Upper lobe of left lung (tissue), 6 donors: ENCODE measurements around the gene FBXO28. TPM values are rescaled to one million over a fixed set of nuclear protein-coding genes. Genes with fewer than 3 reads are reported as not detected.

Experiments
- ATAC-seq, 2 donors: fragments of 200-7000 bp; cut with Tn5 transposase; one replicate each; pipeline ENCODE4 v1.9.1; 2022; ENCODE audit warnings: mild to moderate bottlenecking in 2 of 2, moderate library complexity in 2 of 2; ENCODE audit not compliant: low FRiP score in 2 of 2
- DNase-seq, 2 donors: peaks; one replicate each; pipeline ENCODE4 v3.0.0-alpha.2; 2019 to 2020
- H3K27ac ChIP-seq, 4 donors: fragments of 200-600 bp; sonication (generic); one replicate each; pipeline ENCODE4 v1.5.1; 2016 to 2019
- H3K27me3 ChIP-seq, 4 donors: fragments of 200-600 bp; sonication (generic); one replicate each; pipeline ENCODE4 v1.5.1; 2017 to 2019
- H3K36me3 ChIP-seq, 4 donors: fragments of 200-600 bp; sonication (generic); one replicate each; pipeline ENCODE4 v1.5.1; 2016 to 2019
- H3K4me1 ChIP-seq, 4 donors: fragments of 200-600 bp; sonication (generic); one replicate each; pipeline ENCODE4 v1.5.1; 2018 to 2019
- H3K4me3 ChIP-seq, 4 donors: fragments of 200-600 bp; sonication (generic); one replicate each; pipeline ENCODE4 v1.5.1; 2017 to 2019; ENCODE audit warnings: mild to moderate bottlenecking in 2 of 4, moderate library complexity in 1 of 4
- H3K9me3 ChIP-seq, 4 donors: fragments of 200-600 bp; sonication (generic); one replicate each; pipeline ENCODE4 v1.5.1; 2018 to 2019
- CTCF ChIP-seq, 6 experiments: fragments of 450-650 bp in 4 of 6; fragments of 200-600 bp in 2 of 6; sonication (generic) in 2 of 6; IDR thresholded peaks; one replicate each; pipeline ENCODE4 v1.5.1; 2016 to 2019; ENCODE audit warnings: antibody characterized with exemption in 6 of 6
- EP300 ChIP-seq, 4 donors: sonication (generic); formaldehyde crosslinking; IDR thresholded peaks; one replicate each; pipeline ENCODE4 v1.5.1; 2017; ENCODE audit warnings: antibody characterized with exemption in 4 of 4, control low read depth in 2 of 4
- POLR2A ChIP-seq, 4 donors: fragments of 450-650 bp; IDR thresholded peaks; one replicate each; pipeline ENCODE4 v1.5.1; 2016 to 2017; ENCODE audit warnings: antibody characterized with exemption in 4 of 4, mild to moderate bottlenecking in 2 of 4
- POLR2AphosphoS5 ChIP-seq, 2 donors: sonication (generic); formaldehyde crosslinking; IDR thresholded peaks; one replicate each; pipeline ENCODE4 v1.5.1; 2017; ENCODE audit warnings: antibody characterized with exemption in 2 of 2
- WGBS, 2 donors: methylation state at CpG; one replicate each; pipeline ENCODE4 v1.1.5; 2017 to 2018; 5-methylcytosine and 5-hydroxymethylcytosine counted together
- total RNA-seq, 6 donors: library from RNA; depleted of rRNA in 4 of 6; stranded (reverse); fragments of >200 nt in 4 of 6; gene quantifications; one replicate each; pipeline versions ENCODE4 v1.1.0 to v1.2.1, GENCODE V29; 2016 to 2021
- donor health status: DM: no; HTN: no; CAD: no; lungs with moderate emphysema.
- donor health status: DM: no; HTN: yes; CAD: no; lungs with severe emphysema.

FBXO28 gene
- total RNA-seq, 6 donors from 2014 or later, result 9.1 to 34.8 (median 27.2) TPM

- TF ChIP-seq EP300 (IDR thresholded peaks at IDR 0.05), result no peak
- DNase-seq (no peak), ATAC-seq (no peak)
- Histone ChIP-seq H3K27me3 (no peaks in the 10 kb centered on the region), H3K36me3 (no peaks in the 10 kb centered on the region), H3K9me3 (no peaks in the 10 kb centered on the region), H3K4me1 (peaks cover 21 to 32% (median 24%) of the 10 kb centered on the region in 4 donors), H3K27ac (peak overlapping the region in 1 of 4 donors; percentile 96), H3K4me3 (no peak overlapping the region)
- 75 to 79% methylated on average over 10 of the region's 10 CpGs for WGBS, 2 donors
Observed at GRCh38 chr1:224113005-224113404, 906 bp upstream of the FBXO28 start.

- Histone ChIP-seq H3K4me1 (peaks cover 21 to 32% (median 24%) of the 10 kb centered on the region in 4 donors), H3K9me3 (no peaks in the 10 kb centered on the region), H3K27ac (peak overlapping the region; percentile 92 to 98 (median 94)), H3K4me3 (peak overlapping the region; percentile 66 to 93 (median 81)), H3K27me3 (no peaks in the 10 kb centered on the region), H3K36me3 (no peaks in the 10 kb centered on the region)
- TF ChIP-seq POLR2A (IDR thresholded peaks at IDR 0.05) (no peak), EP300 (IDR thresholded peaks at IDR 0.05) (no peak), CTCF (IDR thresholded peaks at IDR 0.05) (no peak)
- DNase-seq, result no peak
- 45 to 57% methylated on average over 2 of the region's 2 CpGs for WGBS, 2 donors
- ATAC-seq, result no peak
Observed at GRCh38 chr1:224113545-224113917, 380 bp upstream of the FBXO28 start.

- Histone ChIP-seq H3K4me1 (peaks cover 21 to 33% (median 24%) of the 10 kb centered on the region in 4 donors), H3K27me3 (no peaks in the 10 kb centered on the region), H3K4me3 (peak overlapping the region; percentile 66 to 93 (median 81)), H3K27ac (peak overlapping the region; percentile 92 to 98 (median 94)), H3K36me3 (peaks cover 0 to 3% (median under 1%) of the 10 kb centered on the region in 4 donors), H3K9me3 (no peaks in the 10 kb centered on the region)
- no peak for DNase-seq
- ATAC-seq, result peak in 1 of 2 donors; percentile 9
- TF ChIP-seq POLR2AphosphoS5 (IDR thresholded peaks at IDR 0.05) (no peak), EP300 (IDR thresholded peaks at IDR 0.05) (no peak), POLR2A (IDR thresholded peaks at IDR 0.05) (no peak), CTCF (IDR thresholded peaks at IDR 0.05) (no peak)
- 2% methylated on average over 9 to 11 of the region's 11 CpGs for WGBS, 2 donors
Observed at GRCh38 chr1:224114787-224115175, 870 bp downstream of the FBXO28 start.

- 14 to 22% methylated on average over 4 of the region's 4 CpGs for WGBS, 2 donors
- Histone ChIP-seq H3K9me3 (no peaks in the 10 kb centered on the region), H3K4me3 (no peak overlapping the region), H3K4me1 (peaks cover 21 to 43% (median 26%) of the 10 kb centered on the region in 4 donors), H3K36me3 (peaks cover 0 to 8% (median 1%) of the 10 kb centered on the region in 4 donors), H3K27me3 (no peaks in the 10 kb centered on the region), H3K27ac (peak overlapping the region in 1 of 4 donors; percentile 13)
- TF ChIP-seq POLR2AphosphoS5 (IDR thresholded peaks at IDR 0.05), result no peak
- TF ChIP-seq CTCF (IDR thresholded peaks at IDR 0.05), result peak; percentile 34 to 64 (median 56)
- DNase-seq, result no peak
- no peak for ATAC-seq
Observed at GRCh38 chr1:224116131-224116530, 2.2 kb downstream of the FBXO28 start.

- Histone ChIP-seq H3K4me3 (no peak overlapping the region), H3K27me3 (no peaks in the 10 kb centered on the region), H3K36me3 (peaks cover 0 to 8% (median 1%) of the 10 kb centered on the region in 4 donors), H3K4me1 (peaks cover 21 to 39% (median 25%) of the 10 kb centered on the region in 4 donors), H3K27ac (no peak overlapping the region), H3K9me3 (no peaks in the 10 kb centered on the region)
- WGBS, 2 donors, result 47 to 75% methylated on average over 1 of the region's 1 CpG
- TF ChIP-seq CTCF (IDR thresholded peaks at IDR 0.05), result no peak
- no peak for TF ChIP-seq POLR2AphosphoS5 (IDR thresholded peaks at IDR 0.05)
- no peak for TF ChIP-seq EP300 (IDR thresholded peaks at IDR 0.05)
- no peak for TF ChIP-seq POLR2A (IDR thresholded peaks at IDR 0.05)
- no peak for ATAC-seq
- no peak for DNase-seq
Observed at GRCh38 chr1:224118688-224119087, 4.8 kb downstream of the FBXO28 start.
